Activated gamma-delta T cell treated with anti-CD3 and anti-CD28 coated beads, Interleukin-2, amount 50 U/mL, for 16 hours (primary cell): ENCODE data around the gene EPB41L1.

Experiments used
- DNase-seq: peaks from one replicate; pipeline ENCODE4 v3.0.0-alpha.2; 2020; ENCODE audit warnings: low read depth

Gene EPB41L1

GRCh38 chr20:36155629-36155971, 1.1 kb downstream of the EPB41L1 start:
- no peak for DNase-seq

DNA sequence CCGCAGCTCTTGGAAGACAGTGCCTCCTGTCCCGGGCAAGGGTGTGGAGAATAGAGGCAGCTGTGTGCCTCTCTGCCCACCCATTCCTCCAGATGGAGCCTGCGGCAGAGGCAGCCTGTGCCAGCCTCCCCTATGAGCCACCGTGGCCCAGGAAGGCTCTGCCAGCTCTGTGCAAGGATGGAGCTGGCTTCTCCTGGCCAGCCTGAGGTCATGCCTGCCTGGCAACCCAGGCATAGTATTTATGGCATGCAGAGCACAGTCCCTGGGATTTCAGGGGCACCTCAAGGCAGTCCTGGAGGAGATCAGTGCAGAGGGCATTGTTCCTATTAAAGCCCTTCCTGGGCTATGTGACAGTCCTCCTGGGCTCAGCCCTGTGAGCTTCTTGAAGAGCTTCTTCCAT, 1.5 kb downstream of the EPB41L1 start:
- no peak for DNase-seq

GRCh38 chr20:36157610-36158009, 3.1 kb downstream of the EPB41L1 start:
- DNase-seq, result no peak

- no peak for DNase-seq
Measured at GRCh38 chr20:36158160-36158741, 3.7 kb downstream of the EPB41L1 start.

- no peak for DNase-seq
Measured at GRCh38 chr20:36159833-36160232, 5.3 kb downstream of the EPB41L1 start.

GRCh38 chr20:36162272-36162966, 7.9 kb downstream of the EPB41L1 start:
- DNase-seq, result no peak

- DNase-seq, result no peak
Measured at GRCh38 chr20:36167902-36168503, 13.5 kb downstream of the EPB41L1 start.

DNA sequence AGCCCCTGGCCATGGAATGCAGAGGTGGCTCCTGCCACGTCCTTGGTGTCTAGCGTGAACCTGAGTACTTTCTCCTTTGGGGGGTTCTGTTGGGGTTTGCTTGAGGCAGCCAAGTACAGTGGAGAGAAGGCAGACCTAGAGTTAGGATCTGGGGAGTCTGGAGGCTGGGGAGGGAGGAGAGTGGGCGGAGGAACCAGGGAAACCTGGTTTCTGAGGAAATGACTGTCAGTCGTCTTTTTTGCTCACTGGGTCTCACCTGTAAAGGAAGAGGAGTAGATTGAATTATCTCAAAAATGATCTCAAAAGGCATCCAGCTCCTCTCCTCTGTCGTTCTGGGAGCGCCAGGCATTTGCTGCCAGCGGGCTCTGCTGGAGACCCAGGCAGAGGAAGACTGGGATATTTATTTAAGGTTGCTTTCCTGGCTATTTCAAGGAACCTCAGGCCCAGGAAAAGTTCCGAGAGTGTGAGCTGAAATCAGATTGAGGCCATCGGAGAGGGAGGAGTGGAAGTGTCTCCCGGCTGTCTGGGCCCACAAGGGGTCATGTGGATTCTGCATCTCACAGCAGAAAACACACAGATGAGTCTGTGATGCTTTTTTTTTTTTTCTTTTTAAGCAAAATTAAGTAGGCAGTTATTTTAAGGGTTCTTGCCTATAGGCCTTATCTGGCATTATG, 16.1 kb downstream of the EPB41L1 start:
- DNase-seq, result no peak

DNA sequence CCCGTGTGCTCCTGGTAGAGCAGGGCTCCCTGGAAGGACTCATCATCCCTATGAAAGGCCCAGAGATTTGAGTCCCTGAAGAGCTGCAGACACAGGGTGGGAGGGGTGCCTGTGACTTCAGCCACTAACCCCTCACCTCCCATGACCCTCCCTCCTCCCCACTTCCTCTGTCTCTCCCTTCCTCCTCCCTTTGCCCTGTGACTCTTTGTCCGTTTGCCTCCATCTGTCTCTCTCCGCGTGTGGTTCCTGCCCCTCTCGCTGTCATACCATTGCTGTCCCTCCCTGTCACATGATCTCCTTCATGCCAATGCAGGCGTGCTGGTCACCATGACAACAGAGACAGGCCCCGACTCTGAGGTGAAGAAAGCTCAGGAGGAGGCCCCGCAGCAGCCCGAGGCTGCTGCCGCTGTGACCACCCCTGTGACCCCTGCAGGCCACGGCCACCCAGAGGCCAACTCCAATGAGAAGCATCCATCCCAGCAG, 19.0 kb downstream of the EPB41L1 start:
- no peak for DNase-seq

GRCh38 chr20:36175016-36175415, 20.5 kb downstream of the EPB41L1 start:
- no peak for DNase-seq

- no peak for DNase-seq
Measured at GRCh38 chr20:36175475-36175995, 21.0 kb downstream of the EPB41L1 start.

- DNase-seq, result no peak
Measured at GRCh38 chr20:36177716-36178115, 23.2 kb downstream of the EPB41L1 start.

- DNase-seq, result no peak
Measured at GRCh38 chr20:36179170-36179945, 24.8 kb downstream of the EPB41L1 start.

GRCh38 chr20:36180323-36180722, 25.8 kb downstream of the EPB41L1 start:
- DNase-seq, result no peak

GRCh38 chr20:36181934-36182603, 27.5 kb downstream of the EPB41L1 start:
- DNase-seq, result no peak

GRCh38 chr20:36182604-36183154, 28.1 kb downstream of the EPB41L1 start:
- no peak for DNase-seq

DNA sequence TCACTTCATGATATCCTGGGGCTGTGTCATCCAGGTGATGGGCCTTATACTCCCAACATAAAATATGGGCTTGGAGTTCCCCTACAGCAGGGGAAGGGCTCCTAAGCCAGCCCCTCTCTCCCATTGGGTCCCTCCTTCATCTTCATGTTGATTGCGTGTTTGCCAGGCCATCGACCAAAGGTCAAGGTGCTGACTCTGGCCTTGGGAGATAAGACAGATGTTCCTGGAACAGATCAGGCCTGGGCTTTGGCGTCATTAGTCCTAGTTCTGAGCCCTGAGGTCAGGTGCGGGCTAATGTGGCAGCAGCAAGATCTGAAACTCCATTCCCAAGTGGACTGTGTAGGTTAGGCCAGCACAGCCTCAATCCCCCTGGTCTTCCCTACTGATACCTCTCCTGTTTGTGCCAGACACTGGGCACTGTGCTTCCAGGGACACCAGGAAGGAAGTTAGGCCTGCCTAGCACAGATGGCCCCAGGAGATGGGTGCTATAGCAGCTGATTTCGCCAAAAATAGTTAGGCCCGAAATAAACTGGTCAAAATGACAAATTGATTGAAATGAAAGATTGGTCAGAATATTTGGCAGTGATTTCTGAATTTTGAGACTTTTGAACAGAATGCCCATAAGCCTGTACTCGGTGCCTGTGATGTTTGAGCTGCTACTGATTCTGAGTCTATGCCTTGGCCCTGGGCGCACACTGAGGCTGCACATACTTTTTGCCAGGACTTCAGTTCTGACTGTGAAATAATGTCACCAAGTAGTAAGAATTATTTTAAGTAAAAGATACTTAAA, 28.8 kb downstream of the EPB41L1 start:
- DNase-seq, result no peak

GRCh38 chr20:36184816-36185776, 30.6 kb downstream of the EPB41L1 start:
- DNase-seq, result no peak
